Skeletal muscle tissue (tissue), 4 donors: ENCODE data around the gene HCN1. TPM values are rescaled to one million over a fixed set of nuclear protein-coding genes. Genes with fewer than 3 reads are reported as not detected.
"Not testable (repeated sequence)": the region's sequence is repeated elsewhere in the genome, so short reads cannot be mapped to it uniquely, and the experiment has no call there.

Experiments
- H3K27ac ChIP-seq: one replicate; pipeline ENCODE4 v1.7.0; 2013; ENCODE audit warnings: mild to moderate bottlenecking, low read depth, low read length, inconsistent platforms
- H3K27me3 ChIP-seq, 3 donors: one replicate each; pipeline ENCODE4 v1.7.0; 2013; ENCODE audit warnings: low read length in 3 of 3; ENCODE audit not compliant: control insufficient read depth in 3 of 3, insufficient read depth in 3 of 3
- H3K36me3 ChIP-seq, 3 donors: one replicate each; pipeline ENCODE4 v1.7.0; 2013; ENCODE audit warnings: low read length in 3 of 3; ENCODE audit not compliant: control insufficient read depth in 3 of 3, insufficient read depth in 3 of 3
- H3K4me1 ChIP-seq, 3 donors: one replicate each; pipeline ENCODE4 v1.7.0; 2013; ENCODE audit warnings: low read length in 3 of 3, mild to moderate bottlenecking in 3 of 3; ENCODE audit not compliant: control insufficient read depth in 3 of 3, insufficient read depth in 3 of 3
- H3K4me3 ChIP-seq, 3 donors: one replicate each; pipeline ENCODE4 v1.7.0; 2013; ENCODE audit warnings: low read length in 3 of 3
- H3K9ac ChIP-seq, 3 donors: one replicate each; pipeline ENCODE4 v1.7.0; 2013; ENCODE audit warnings: low read length in 3 of 3, mild to moderate bottlenecking in 3 of 3, moderate library complexity in 2 of 3, low read depth in 1 of 3
- H3K9me3 ChIP-seq, 3 donors: one replicate each; pipeline ENCODE4 v1.7.0; 2013; ENCODE audit warnings: low read length in 3 of 3; ENCODE audit not compliant: control insufficient read depth in 3 of 3
- total RNA-seq: library from RNA; depleted of rRNA; stranded (reverse); fragments of >200 nt; gene quantifications from one replicate; pipeline ENCODE4 v1.2.3, GENCODE V29; 2014
- donor health status: Osteomylitis.

HCN1 gene
- total RNA-seq, 1 donor from 2014 or later = 4.2 TPM

DNA sequence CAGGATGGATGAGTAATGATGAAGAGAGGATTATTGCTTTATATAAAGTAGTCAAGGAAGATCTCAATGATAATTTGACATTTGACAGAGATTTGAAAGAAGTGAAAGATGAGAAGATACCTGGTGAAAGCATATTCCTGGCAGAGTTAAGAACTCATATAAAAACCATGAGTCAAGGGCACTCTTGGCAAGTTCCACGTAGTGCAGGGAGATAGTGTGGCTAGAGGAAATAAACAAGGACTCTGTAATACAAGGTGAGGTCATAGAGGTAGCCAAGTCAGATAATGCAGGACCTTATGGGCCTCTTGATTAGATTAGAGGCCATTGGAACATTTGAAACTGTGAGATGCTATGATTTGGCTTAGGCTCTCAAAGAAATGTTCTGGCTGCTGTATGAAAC lies 72.3 kb downstream of the HCN1 start:
- Histone ChIP-seq H3K27me3 (no peaks in the 10 kb centered on the region), H3K4me1 (peaks cover 0 to 3% (median 0%) of the 10 kb centered on the region in 3 donors), H3K27ac (no peak overlapping the region), H3K36me3 (no peaks in the 10 kb centered on the region), H3K9ac (no peak overlapping the region), H3K4me3 (no peak overlapping the region), H3K9me3 (no peaks in the 10 kb centered on the region)

DNA sequence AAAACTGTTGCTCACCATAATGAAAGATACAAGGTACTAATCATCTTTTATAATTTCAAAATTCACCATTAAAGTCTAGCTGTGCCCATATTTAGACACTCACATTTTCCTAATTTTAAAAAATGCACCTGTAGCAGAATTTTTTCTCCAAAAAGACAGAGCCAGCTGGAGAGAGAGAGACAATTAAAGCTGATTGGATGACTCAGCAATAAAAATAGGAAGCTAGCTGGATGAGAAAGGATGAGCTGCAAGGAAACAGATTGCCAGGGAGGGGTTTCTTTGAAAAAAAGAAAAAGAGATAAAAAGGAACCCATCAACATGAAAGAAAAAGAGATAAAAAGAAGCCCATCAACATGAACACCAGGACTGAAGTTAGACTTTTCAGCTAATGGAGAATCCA lies 73.8 kb downstream of the HCN1 start:
- peaks cover 0 to 3% (median 0%) of the 10 kb centered on the region in 3 donors for H3K4me1 ChIP-seq
- no peak overlapping the region for H3K27ac ChIP-seq
- peaks cover 0 to 2% (median 0%) of the 10 kb centered on the region in 3 donors for H3K9me3 ChIP-seq
- no peaks in the 10 kb centered on the region for H3K36me3 ChIP-seq
- no peak overlapping the region for H3K4me3 ChIP-seq
- H3K9ac ChIP-seq = no peak overlapping the region
- H3K27me3 ChIP-seq = no peaks in the 10 kb centered on the region

DNA sequence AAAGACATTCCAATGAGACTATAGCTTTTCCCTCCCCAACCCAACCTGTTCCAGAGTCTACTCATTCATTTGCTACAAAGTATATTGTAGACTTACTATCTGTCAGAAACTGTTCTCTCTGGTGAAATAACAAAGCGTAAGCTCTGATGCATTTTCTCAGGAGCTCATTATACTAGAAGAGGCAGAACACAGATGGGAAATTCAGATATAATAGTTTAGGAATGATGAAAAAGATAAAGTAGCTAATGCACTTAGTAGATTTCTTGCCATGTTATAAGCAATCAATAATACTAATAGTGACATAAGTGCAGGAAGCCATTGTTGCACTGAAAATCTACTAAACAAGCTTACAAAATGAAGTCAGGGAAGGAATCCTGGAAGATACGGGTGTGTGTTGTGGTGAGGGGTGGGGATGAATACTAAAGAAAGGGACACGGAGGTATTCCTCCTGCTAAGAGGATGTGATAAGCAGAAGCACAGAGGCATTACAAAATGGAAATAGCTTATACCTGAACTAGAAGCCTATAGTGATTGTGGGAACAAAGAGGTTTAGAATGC lies 78.2 kb downstream of the HCN1 start:
- Histone ChIP-seq H3K4me1 (no peaks in the 10 kb centered on the region), H3K36me3 (no peaks in the 10 kb centered on the region), H3K27ac (no peak overlapping the region), H3K4me3 (no peak overlapping the region), H3K27me3 (no peaks in the 10 kb centered on the region), H3K9me3 (peaks cover 0 to 2% (median 0%) of the 10 kb centered on the region in 3 donors), H3K9ac (no peak overlapping the region)

DNA sequence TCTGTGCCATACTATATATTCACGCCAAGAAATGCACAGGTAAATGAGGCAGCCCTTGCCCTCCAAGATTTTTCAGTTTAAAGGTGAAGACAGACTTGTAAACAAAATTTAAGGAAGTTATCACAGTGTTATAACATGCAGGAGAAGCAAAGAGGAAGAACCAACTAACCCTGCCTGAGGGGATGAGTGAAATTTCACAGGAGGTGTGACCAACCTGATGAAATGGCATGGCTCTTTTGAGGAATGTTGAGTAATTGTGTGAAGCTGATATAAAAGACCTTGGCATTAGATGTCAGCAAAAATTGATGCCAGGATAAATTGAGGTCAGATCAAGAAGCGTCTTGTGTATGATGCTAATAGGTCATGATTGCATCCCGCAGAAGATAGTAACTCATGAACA lies 86.5 kb downstream of the HCN1 start:
- Histone ChIP-seq H3K27me3 (no peaks in the 10 kb centered on the region), H3K4me1 (no peaks in the 10 kb centered on the region), H3K9me3 (no peaks in the 10 kb centered on the region), H3K27ac (no peak overlapping the region), H3K9ac (no peak overlapping the region), H3K4me3 (no peak overlapping the region), H3K36me3 (no peaks in the 10 kb centered on the region)

- no peaks in the 10 kb centered on the region for H3K9me3 ChIP-seq
- H3K27ac ChIP-seq = no peak overlapping the region
- H3K27me3 ChIP-seq = no peaks in the 10 kb centered on the region
- H3K4me3 ChIP-seq = no peak overlapping the region
- no peak overlapping the region for H3K9ac ChIP-seq
- H3K4me1 ChIP-seq = no peaks in the 10 kb centered on the region
- no peaks in the 10 kb centered on the region for H3K36me3 ChIP-seq
Observed at GRCh38 chr5:45604092-45604491, 92.1 kb downstream of the HCN1 start.

- Histone ChIP-seq H3K27ac (no peak overlapping the region), H3K9ac (no peak overlapping the region), H3K4me1 (no peaks in the 10 kb centered on the region), H3K27me3 (no peaks in the 10 kb centered on the region), H3K36me3 (no peaks in the 10 kb centered on the region), H3K4me3 (no peak overlapping the region), H3K9me3 (peaks cover 0 to 2% (median 0%) of the 10 kb centered on the region in 3 donors)
Observed at GRCh38 chr5:45601424-45601823, 94.8 kb downstream of the HCN1 start.

- Histone ChIP-seq H3K9me3 (peaks cover 0 to 3% (median 0%) of the 10 kb centered on the region in 3 donors), H3K27ac (no peak overlapping the region), H3K36me3 (no peaks in the 10 kb centered on the region), H3K4me1 (no peaks in the 10 kb centered on the region), H3K27me3 (no peaks in the 10 kb centered on the region), H3K4me3 (no peak overlapping the region), H3K9ac (no peak overlapping the region)
Observed at GRCh38 chr5:45596320-45596719, 99.9 kb downstream of the HCN1 start.

- not testable (repeated sequence) for H3K9me3 ChIP-seq, H3K4me3 ChIP-seq, H3K4me1 ChIP-seq, H3K36me3 ChIP-seq, H3K9ac ChIP-seq, H3K27ac ChIP-seq, H3K27me3 ChIP-seq
Observed at GRCh38 chr5:45586001-45586400, 110.2 kb downstream of the HCN1 start.

GRCh38 chr5:45578270-45578669 lies 117.9 kb downstream of the HCN1 start:
- no peaks in the 10 kb centered on the region for H3K36me3 ChIP-seq
- H3K4me3 ChIP-seq = no peak overlapping the region
- H3K4me1 ChIP-seq = no peaks in the 10 kb centered on the region
- no peaks in the 10 kb centered on the region for H3K27me3 ChIP-seq
- no peak overlapping the region for H3K9ac ChIP-seq
- H3K27ac ChIP-seq = no peak overlapping the region
- peaks cover 0 to 2% (median 0%) of the 10 kb centered on the region in 3 donors for H3K9me3 ChIP-seq

DNA sequence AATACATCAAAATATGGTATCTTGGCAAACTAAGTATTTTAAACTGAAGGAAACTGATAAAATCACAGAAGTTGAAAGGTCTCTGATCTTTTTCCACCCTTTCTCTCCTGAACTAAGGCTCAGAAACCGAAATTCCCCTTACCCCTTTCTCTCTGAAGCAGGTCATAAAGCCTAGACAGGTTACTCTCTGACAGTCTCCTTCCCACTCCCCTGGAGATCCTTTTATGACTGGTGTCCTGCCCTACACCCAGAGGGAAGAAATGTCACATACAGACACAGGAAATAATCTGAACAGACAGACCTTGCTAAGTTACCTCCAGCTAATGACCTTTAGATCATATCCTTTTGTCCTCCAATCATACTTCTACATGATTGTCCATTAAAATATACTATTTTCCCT lies 127.4 kb downstream of the HCN1 start:
- H3K4me1 ChIP-seq = no peaks in the 10 kb centered on the region
- H3K9me3 ChIP-seq = no peaks in the 10 kb centered on the region
- no peak overlapping the region for H3K4me3 ChIP-seq
- no peak overlapping the region for H3K27ac ChIP-seq
- H3K9ac ChIP-seq = no peak overlapping the region
- H3K27me3 ChIP-seq = no peaks in the 10 kb centered on the region
- no peaks in the 10 kb centered on the region for H3K36me3 ChIP-seq

GRCh38 chr5:45542421-45542820 lies 153.8 kb downstream of the HCN1 start:
- Histone ChIP-seq H3K9me3 (no peaks in the 10 kb centered on the region), H3K9ac (no peak overlapping the region), H3K36me3 (no peaks in the 10 kb centered on the region), H3K27me3 (no peaks in the 10 kb centered on the region), H3K4me1 (no peaks in the 10 kb centered on the region), H3K27ac (no peak overlapping the region), H3K4me3 (no peak overlapping the region)
